OCI-LY7 (cell line): Measurements from ENCODE around the gene CCDC38.

Source experiments
- EZH2phosphoT487 ChIP-seq: fragments of 200-600 bp; sonication (generic); IDR thresholded peaks from 2 replicates; pipeline ENCODE4 v1.6.1; 2018; ENCODE audit warnings: low read depth, borderline replicate concordance, mild to moderate bottlenecking, mixed run types, antibody characterized with exemption, low read length, moderate library complexity, mixed read lengths
- TF ChIP-seq, protein P1 (sequence below): fragments of 200-600 bp; sonication (generic); conservative IDR thresholded peaks from 2 replicates; pipeline ENCODE4 v1.5.1; 2014; ENCODE audit warnings: mild to moderate bottlenecking, antibody characterized with exemption, low read length, moderate library complexity, mixed read lengths

DNA sequence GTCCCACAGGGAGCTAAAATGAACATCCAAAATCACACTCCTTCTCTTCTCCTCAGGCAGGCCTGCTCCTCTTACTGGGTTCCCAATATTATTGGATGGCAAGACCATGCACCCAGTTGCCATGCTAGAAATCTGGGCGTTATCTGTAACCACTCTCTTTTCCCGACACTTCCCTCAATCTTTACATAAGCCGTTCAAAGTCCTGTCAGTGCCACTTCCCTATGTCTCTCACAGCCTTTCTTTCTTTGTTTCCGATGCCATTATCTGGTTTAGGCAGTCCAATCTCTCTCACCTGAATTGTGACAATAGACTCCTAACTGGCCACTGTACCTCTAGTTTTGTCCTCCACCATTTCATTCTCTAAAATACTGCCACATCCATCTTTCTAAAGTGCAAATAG lies 59.5 kb downstream of the CCDC38 start:
- TF ChIP-seq, protein P1, sequence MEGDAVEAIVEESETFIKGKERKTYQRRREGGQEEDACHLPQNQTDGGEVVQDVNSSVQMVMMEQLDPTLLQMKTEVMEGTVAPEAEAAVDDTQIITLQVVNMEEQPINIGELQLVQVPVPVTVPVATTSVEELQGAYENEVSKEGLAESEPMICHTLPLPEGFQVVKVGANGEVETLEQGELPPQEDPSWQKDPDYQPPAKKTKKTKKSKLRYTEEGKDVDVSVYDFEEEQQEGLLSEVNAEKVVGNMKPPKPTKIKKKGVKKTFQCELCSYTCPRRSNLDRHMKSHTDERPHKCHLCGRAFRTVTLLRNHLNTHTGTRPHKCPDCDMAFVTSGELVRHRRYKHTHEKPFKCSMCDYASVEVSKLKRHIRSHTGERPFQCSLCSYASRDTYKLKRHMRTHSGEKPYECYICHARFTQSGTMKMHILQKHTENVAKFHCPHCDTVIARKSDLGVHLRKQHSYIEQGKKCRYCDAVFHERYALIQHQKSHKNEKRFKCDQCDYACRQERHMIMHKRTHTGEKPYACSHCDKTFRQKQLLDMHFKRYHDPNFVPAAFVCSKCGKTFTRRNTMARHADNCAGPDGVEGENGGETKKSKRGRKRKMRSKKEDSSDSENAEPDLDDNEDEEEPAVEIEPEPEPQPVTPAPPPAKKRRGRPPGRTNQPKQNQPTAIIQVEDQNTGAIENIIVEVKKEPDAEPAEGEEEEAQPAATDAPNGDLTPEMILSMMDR = no peak
- no peak for TF ChIP-seq EZH2phosphoT487
